IPS-20b (cell line): ENCODE measurements around the gene FLVCR2.

Experiments used
- H3K27ac ChIP-seq: one replicate; pipeline ENCODE4 v1.5.1; 2013; ENCODE audit warnings: low read length
- H3K27me3 ChIP-seq: 2 replicates; pipeline ENCODE4 v1.6.1; 2013; ENCODE audit warnings: mild to moderate bottlenecking, low read length, inconsistent platforms; ENCODE audit not compliant: insufficient read depth
- H3K36me3 ChIP-seq: 2 replicates; pipeline ENCODE4 v1.6.1; 2013; ENCODE audit warnings: low read depth, mild to moderate bottlenecking, inconsistent platforms, low read length, moderate library complexity; ENCODE audit not compliant: insufficient read depth
- H3K4me1 ChIP-seq: 2 replicates; pipeline ENCODE4 v1.6.1; 2013; ENCODE audit warnings: mild to moderate bottlenecking, control low read depth, inconsistent platforms, low read length, moderate library complexity; ENCODE audit not compliant: insufficient read depth
- H3K4me3 ChIP-seq: 2 replicates; pipeline ENCODE4 v1.5.1; 2013; ENCODE audit warnings: mild to moderate bottlenecking, low read length, inconsistent platforms
- H3K9ac ChIP-seq: 2 replicates; pipeline ENCODE4 v1.6.1; 2013; ENCODE audit warnings: low read depth, mild to moderate bottlenecking, inconsistent platforms, low read length, moderate library complexity
- H3K9me3 ChIP-seq: 2 replicates; pipeline ENCODE4 v1.6.1; 2013; ENCODE audit warnings: mild to moderate bottlenecking, low read depth, low read length, inconsistent platforms; ENCODE audit not compliant: insufficient read depth

FLVCR2 gene

GRCh38 chr14:75615200-75615599 lies 36.8 kb downstream of the FLVCR2 start:
- H3K27me3 ChIP-seq = no peaks in the 10 kb centered on the region
- no peaks in the 10 kb centered on the region for H3K4me1 ChIP-seq
- no peak overlapping the region for H3K9ac ChIP-seq
- H3K4me3 ChIP-seq = no peak overlapping the region
- no peaks in the 10 kb centered on the region for H3K36me3 ChIP-seq
- no peak overlapping the region for H3K27ac ChIP-seq
- no peaks in the 10 kb centered on the region for H3K9me3 ChIP-seq

- Histone ChIP-seq H3K4me3 (no peak overlapping the region), H3K9me3 (no peaks in the 10 kb centered on the region), H3K4me1 (no peaks in the 10 kb centered on the region), H3K9ac (no peak overlapping the region), H3K27ac (no peak overlapping the region), H3K36me3 (no peaks in the 10 kb centered on the region), H3K27me3 (no peaks in the 10 kb centered on the region)
Observed at GRCh38 chr14:75619548-75619947, 41.1 kb downstream of the FLVCR2 start.

- Histone ChIP-seq H3K27me3 (no peaks in the 10 kb centered on the region), H3K27ac (no peak overlapping the region), H3K9ac (no peak overlapping the region), H3K4me3 (no peak overlapping the region), H3K36me3 (no peaks in the 10 kb centered on the region), H3K9me3 (no peaks in the 10 kb centered on the region), H3K4me1 (peaks cover 4% of the 10 kb centered on the region)
Observed at GRCh38 chr14:75625034-75625433, 46.6 kb downstream of the FLVCR2 start.

GRCh38 chr14:75626396-75626795 lies 48.0 kb downstream of the FLVCR2 start:
- H3K36me3 ChIP-seq = no peaks in the 10 kb centered on the region
- no peak overlapping the region for H3K27ac ChIP-seq
- H3K4me3 ChIP-seq = no peak overlapping the region
- no peaks in the 10 kb centered on the region for H3K9me3 ChIP-seq
- no peak overlapping the region for H3K9ac ChIP-seq
- no peaks in the 10 kb centered on the region for H3K27me3 ChIP-seq
- H3K4me1 ChIP-seq = peaks cover 12% of the 10 kb centered on the region

GRCh38 chr14:75626863-75627262 lies 48.4 kb downstream of the FLVCR2 start:
- H3K27me3 ChIP-seq = no peaks in the 10 kb centered on the region
- no peaks in the 10 kb centered on the region for H3K36me3 ChIP-seq
- no peak overlapping the region for H3K9ac ChIP-seq
- H3K27ac ChIP-seq = no peak overlapping the region
- H3K4me1 ChIP-seq = peaks cover 15% of the 10 kb centered on the region
- no peak overlapping the region for H3K4me3 ChIP-seq
- no peaks in the 10 kb centered on the region for H3K9me3 ChIP-seq

GRCh38 chr14:75627406-75627805 lies 49.0 kb downstream of the FLVCR2 start:
- Histone ChIP-seq H3K36me3 (no peaks in the 10 kb centered on the region), H3K27ac (no peak overlapping the region), H3K27me3 (no peaks in the 10 kb centered on the region), H3K9ac (no peak overlapping the region), H3K9me3 (no peaks in the 10 kb centered on the region), H3K4me1 (peaks cover 20% of the 10 kb centered on the region), H3K4me3 (no peak overlapping the region)

- no peaks in the 10 kb centered on the region for H3K9me3 ChIP-seq
- no peaks in the 10 kb centered on the region for H3K36me3 ChIP-seq
- no peak overlapping the region for H3K9ac ChIP-seq
- H3K4me3 ChIP-seq = no peak overlapping the region
- H3K4me1 ChIP-seq = peaks cover 25% of the 10 kb centered on the region
- no peaks in the 10 kb centered on the region for H3K27me3 ChIP-seq
- H3K27ac ChIP-seq = no peak overlapping the region
Observed at GRCh38 chr14:75628816-75629215, 50.4 kb downstream of the FLVCR2 start.

GRCh38 chr14:75630695-75631452 lies 52.5 kb downstream of the FLVCR2 start:
- Histone ChIP-seq H3K9me3 (no peaks in the 10 kb centered on the region), H3K27ac (peak overlapping the region; percentile 83), H3K4me3 (peak overlapping the region; percentile 50), H3K27me3 (no peaks in the 10 kb centered on the region), H3K4me1 (peaks cover 25% of the 10 kb centered on the region), H3K9ac (peak overlapping the region; percentile 73), H3K36me3 (no peaks in the 10 kb centered on the region)

GRCh38 chr14:75631453-75631831 lies 53.0 kb downstream of the FLVCR2 start:
- no peaks in the 10 kb centered on the region for H3K36me3 ChIP-seq
- peak overlapping the region; percentile 73; the same call in 1 of the 2 replicates for H3K9ac ChIP-seq
- H3K9me3 ChIP-seq = no peaks in the 10 kb centered on the region
- peak overlapping the region; percentile 83 for H3K27ac ChIP-seq
- peaks cover 25% of the 10 kb centered on the region for H3K4me1 ChIP-seq
- H3K27me3 ChIP-seq = no peaks in the 10 kb centered on the region
- H3K4me3 ChIP-seq = peak overlapping the region; percentile 50

- Histone ChIP-seq H3K9ac (no peak overlapping the region), H3K27me3 (no peaks in the 10 kb centered on the region), H3K36me3 (no peaks in the 10 kb centered on the region), H3K9me3 (no peaks in the 10 kb centered on the region), H3K4me3 (no peak overlapping the region), H3K27ac (no peak overlapping the region), H3K4me1 (peaks cover 23% of the 10 kb centered on the region)
Observed at GRCh38 chr14:75634848-75635247, 56.4 kb downstream of the FLVCR2 start.

GRCh38 chr14:75636100-75636692 lies 57.8 kb downstream of the FLVCR2 start:
- Histone ChIP-seq H3K36me3 (no peaks in the 10 kb centered on the region), H3K27ac (no peak overlapping the region)

GRCh38 chr14:75640876-75641275 lies 62.5 kb downstream of the FLVCR2 start:
- Histone ChIP-seq H3K4me3 (no peak overlapping the region), H3K36me3 (no peaks in the 10 kb centered on the region), H3K27ac (no peak overlapping the region), H3K4me1 (no peaks in the 10 kb centered on the region), H3K9me3 (no peaks in the 10 kb centered on the region), H3K9ac (no peak overlapping the region), H3K27me3 (no peaks in the 10 kb centered on the region)

More at GRCh38 chr14:75636100-75636692, 57.8 kb downstream of the FLVCR2 start:
- Histone ChIP-seq H3K4me3 (no peak overlapping the region), H3K4me1 (peaks cover 14% of the 10 kb centered on the region), H3K9me3 (no peaks in the 10 kb centered on the region), H3K27me3 (no peaks in the 10 kb centered on the region), H3K9ac (no peak overlapping the region)
